HEK293 (cell line): Measurements from ENCODE around the gene SCUBE1.
"Not testable (repeated sequence)": the region's sequence is repeated elsewhere in the genome, so short reads cannot be mapped to it uniquely, and the experiment has no call there.

Experiments used
- CTCF ChIA-PET: fragments of 350-600 bp; formaldehyde crosslinking; extraction: SDS; loops from one replicate; lab custom pipeline; 2021; ENCODE audit warnings: antibody characterized with exemption; lab: Yijun Ruan, JAX
- POLR2A ChIA-PET: fragments of 300-600 bp; formaldehyde crosslinking; extraction: SDS; loops from one replicate; lab custom pipeline; 2020; ENCODE audit warnings: antibody characterized with exemption, inconsistent platforms; lab: Yijun Ruan, JAX
- H3K27ac ChIP-seq: fragments of 200-500 bp; sonication (Bioruptor generic); 2 replicates; pipeline ENCODE4 v1.5.1; 2014; ENCODE audit warnings: low read depth, low read length, control low read depth, inconsistent platforms; ENCODE audit errors: extremely low read depth
- H3K36me3 ChIP-seq, 2 experiments: fragments of 200-500 bp in 1 of 2; sonication (Bioruptor generic) in 1 of 2; 1 replicate in 1 of 2; 2 replicates in 1 of 2; pipeline ENCODE4 v1.5.1; 2014 to 2017; ENCODE audit warnings: inconsistent platforms in 2 of 2, low read length in 2 of 2; ENCODE audit not compliant: control insufficient read depth in 2 of 2, insufficient read depth in 1 of 2
- H3K4me1 ChIP-seq: fragments of 200-500 bp; sonication (Bioruptor generic); 2 replicates; pipeline ENCODE4 v1.5.1; 2014; ENCODE audit warnings: mild to moderate bottlenecking, low read length, inconsistent platforms; ENCODE audit not compliant: control insufficient read depth, insufficient read depth
- H3K4me3 ChIP-seq: 2 replicates; pipeline ENCODE4 v1.5.1; 2011; ENCODE audit warnings: low read depth, mild to moderate bottlenecking, control low read depth, low read length, moderate library complexity
- H3K9me3 ChIP-seq: fragments of 200-500 bp; sonication (Bioruptor generic); 2 replicates; pipeline ENCODE4 v1.5.1; 2014; ENCODE audit warnings: low read depth, low read length, inconsistent platforms; ENCODE audit not compliant: control insufficient read depth, insufficient read depth
- GFI1B ChIP-seq: fragments of 450-650 bp; formaldehyde crosslinking; IDR thresholded peaks from 2 replicates; pipeline ENCODE4 v1.5.1; 2016; ENCODE audit warnings: missing biosample characterization, missing genetic modification characterization
- IKZF3 ChIP-seq: fragments of 450-650 bp; IDR thresholded peaks from 2 replicates; pipeline ENCODE4 v1.5.0; 2018; ENCODE audit warnings: missing biosample characterization, mild to moderate bottlenecking, missing genetic modification characterization, moderate library complexity
- KLF8 ChIP-seq: fragments of 450-650 bp; formaldehyde crosslinking; IDR thresholded peaks from 2 replicates; pipeline ENCODE4 v1.5.1; 2016; ENCODE audit warnings: missing biosample characterization, missing genetic modification characterization
- PRDM10 ChIP-seq: fragments of 450-650 bp; formaldehyde crosslinking; IDR thresholded peaks from 2 replicates; pipeline ENCODE4 v1.5.1; 2016; ENCODE audit warnings: missing biosample characterization, missing genetic modification characterization
- SALL2 ChIP-seq: fragments of 450-650 bp; formaldehyde crosslinking; IDR thresholded peaks from 2 replicates; pipeline ENCODE4 v1.5.0; 2017; ENCODE audit warnings: missing biosample characterization, mild to moderate bottlenecking, missing genetic modification characterization, borderline replicate concordance
- ZBTB44 ChIP-seq: fragments of 450-650 bp; IDR thresholded peaks from 2 replicates; pipeline ENCODE4 v1.5.1; 2018; ENCODE audit warnings: missing biosample characterization, mild to moderate bottlenecking, missing genetic modification characterization
- ZBTB8A ChIP-seq: fragments of 450-650 bp; formaldehyde crosslinking; IDR thresholded peaks from 2 replicates; pipeline ENCODE4 v1.5.1; 2016; ENCODE audit warnings: missing biosample characterization, missing genetic modification characterization
- ZIC2 ChIP-seq: fragments of 450-650 bp; formaldehyde crosslinking; IDR thresholded peaks from 2 replicates; pipeline ENCODE4 v1.5.1; 2016; ENCODE audit warnings: missing biosample characterization, missing genetic modification characterization
- ZNF140 ChIP-seq: fragments of 450-650 bp; formaldehyde crosslinking; IDR thresholded peaks from 2 replicates; pipeline ENCODE4 v1.5.1; 2016; ENCODE audit warnings: missing biosample characterization, missing genetic modification characterization
- ZNF157 ChIP-seq: fragments of 450-650 bp; formaldehyde crosslinking; IDR thresholded peaks from 2 replicates; pipeline ENCODE4 v1.5.1; 2016; ENCODE audit warnings: missing biosample characterization, missing genetic modification characterization
- ZNF202 ChIP-seq: fragments of 450-650 bp; formaldehyde crosslinking; IDR thresholded peaks from 2 replicates; pipeline ENCODE4 v1.5.1; 2016; ENCODE audit warnings: missing biosample characterization, missing genetic modification characterization, borderline replicate concordance
- ZNF248 ChIP-seq: fragments of 450-650 bp; formaldehyde crosslinking; IDR thresholded peaks from 2 replicates; pipeline ENCODE4 v1.5.1; 2017; ENCODE audit warnings: missing biosample characterization, missing genetic modification characterization
- ZNF311 ChIP-seq: fragments of 450-650 bp; formaldehyde crosslinking; IDR thresholded peaks from 2 replicates; pipeline ENCODE4 v1.5.1; 2017; ENCODE audit warnings: missing biosample characterization, missing genetic modification characterization, borderline replicate concordance
- ZNF350 ChIP-seq: fragments of 450-650 bp; formaldehyde crosslinking; IDR thresholded peaks from 2 replicates; pipeline ENCODE4 v1.5.0; 2017; ENCODE audit warnings: missing biosample characterization, mild to moderate bottlenecking, missing genetic modification characterization
- ZNF423 ChIP-seq: fragments of 450-650 bp; formaldehyde crosslinking; IDR thresholded peaks from 2 replicates; pipeline ENCODE4 v1.5.1; 2016; ENCODE audit warnings: missing biosample characterization, missing genetic modification characterization
- ZNF510 ChIP-seq: fragments of 450-650 bp; formaldehyde crosslinking; IDR thresholded peaks from 2 replicates; pipeline ENCODE4 v1.5.1; 2018; ENCODE audit warnings: mild to moderate bottlenecking, missing genetic modification characterization, missing biosample characterization; ENCODE audit not compliant: insufficient replicate concordance
- ZNF530 ChIP-seq: fragments of 450-650 bp; formaldehyde crosslinking; IDR thresholded peaks from 2 replicates; pipeline ENCODE4 v1.5.1; 2016; ENCODE audit warnings: low read depth, missing biosample characterization, missing genetic modification characterization
- ZNF544 ChIP-seq: fragments of 450-650 bp; formaldehyde crosslinking; IDR thresholded peaks from 2 replicates; pipeline ENCODE4 v1.5.0; 2017; ENCODE audit warnings: missing biosample characterization, missing genetic modification characterization
- ZNF560 ChIP-seq: fragments of 450-650 bp; formaldehyde crosslinking; IDR thresholded peaks from 2 replicates; pipeline ENCODE4 v1.5.1; 2017; ENCODE audit warnings: missing biosample characterization, missing genetic modification characterization, borderline replicate concordance
- ZNF596 ChIP-seq: fragments of 450-650 bp; IDR thresholded peaks from 2 replicates; pipeline ENCODE4 v1.5.0; 2018; ENCODE audit warnings: missing biosample characterization, mild to moderate bottlenecking, missing genetic modification characterization, moderate library complexity
- ZNF658 ChIP-seq: fragments of 450-650 bp; formaldehyde crosslinking; IDR thresholded peaks from 2 replicates; pipeline ENCODE4; 2016; ENCODE audit warnings: missing biosample characterization, missing genetic modification characterization
- ZNF664 ChIP-seq: fragments of 450-650 bp; formaldehyde crosslinking; IDR thresholded peaks from 2 replicates; pipeline ENCODE4 v1.5.1; 2016; ENCODE audit warnings: missing biosample characterization, missing genetic modification characterization
- ZNF707 ChIP-seq: fragments of 450-650 bp; formaldehyde crosslinking; IDR thresholded peaks from 2 replicates; pipeline ENCODE4 v1.5.1; 2016; ENCODE audit warnings: missing biosample characterization, missing genetic modification characterization
- ZNF777 ChIP-seq: fragments of 450-650 bp; formaldehyde crosslinking; IDR thresholded peaks from 2 replicates; pipeline ENCODE4 v1.5.1; 2017; ENCODE audit warnings: missing biosample characterization, missing genetic modification characterization, borderline replicate concordance
- ZSCAN30 ChIP-seq: fragments of 450-650 bp; IDR thresholded peaks from 2 replicates; pipeline ENCODE4 v1.5.1; 2018; ENCODE audit warnings: missing biosample characterization, mild to moderate bottlenecking, missing genetic modification characterization, moderate library complexity

The SCUBE1 gene

GRCh38 chr22:43281394-43281793 lies 61.8 kb downstream of the SCUBE1 start:
- Histone ChIP-seq H3K4me1 (peaks cover 9% of the 10 kb centered on the region), H3K4me3 (no peak overlapping the region), H3K36me3 (no peaks in the 10 kb centered on the region), H3K27ac (no peak overlapping the region), H3K9me3 (no peaks in the 10 kb centered on the region)
- ChIA-PET CTCF (interaction anchor here (7.9 kb wide), 1 partner anchor 9 kb away, joined by 56 read pairs; no protein-coding TSS in a partner anchor), POLR2A (no interaction called here)
- TF ChIP-seq IKZF3 (tag by site-specific recombination) (no peak), ZBTB8A (tag by site-specific recombination) (no peak), ZNF248 (no peak), KLF8 (tag by site-specific recombination) (no peak), GFI1B (tag by site-specific recombination) (no peak), PRDM10 (tag by site-specific recombination) (no peak), ZNF560 (tag by site-specific recombination) (no peak), ZNF157 (tag by site-specific recombination) (no peak), ZNF530 (tag by site-specific recombination) (no peak), ZIC2 (no peak), ZBTB44 (tag by site-specific recombination) (no peak), ZNF664 (tag by site-specific recombination) (no peak)

GRCh38 chr22:43280523-43280886 lies 62.7 kb downstream of the SCUBE1 start:
- H3K4me3 ChIP-seq, H3K27ac ChIP-seq, POLR2A ChIA-PET, CTCF ChIA-PET, H3K9me3 ChIP-seq, H3K36me3 ChIP-seq: not testable (repeated sequence)
- H3K4me1 ChIP-seq, result peaks cover 13% of the 10 kb centered on the region

- POLR2A ChIA-PET, result interaction anchor here (0.6 kb wide), 1 partner anchor 180 kb away, joined by 3 read pairs; no protein-coding TSS in a partner anchor
- Histone ChIP-seq H3K36me3 (no peaks in the 10 kb centered on the region), H3K4me3 (no peak overlapping the region), H3K4me1 (peaks cover 13% of the 10 kb centered on the region), H3K27ac (no peak overlapping the region), H3K9me3 (no peaks in the 10 kb centered on the region)
- CTCF ChIA-PET, result interaction anchor here (2.6 to 11.3 kb wide), 2 partner anchors 65 to 105 kb away, joined by 12 to 318 read pairs; partner anchors contain the start of gene SCUBE1
- TF ChIP-seq ZNF544 (tag by site-specific recombination), result no peak
- TF ChIP-seq SALL2 (tag by site-specific recombination), result no peak
- TF ChIP-seq ZNF202 (tag by site-specific recombination), result no peak
- no peak for TF ChIP-seq ZNF707 (tag by site-specific recombination)
- TF ChIP-seq ZSCAN30 (tag by site-specific recombination), result no peak
- TF ChIP-seq ZNF596 (tag by site-specific recombination), result no peak
- no peak for TF ChIP-seq ZNF311
- no peak for TF ChIP-seq ZNF777 (tag by site-specific recombination)
- no peak for TF ChIP-seq ZNF423 (tag by site-specific recombination)
- no peak for TF ChIP-seq ZNF140 (tag by site-specific recombination)
- no peak for TF ChIP-seq ZNF350 (tag by site-specific recombination)
- no peak for TF ChIP-seq ZNF510 (tag by site-specific recombination)
- no peak for TF ChIP-seq ZNF560 (tag by site-specific recombination)
- no peak for TF ChIP-seq ZNF658 (tag by site-specific recombination)
Observed at GRCh38 chr22:43279867-43280522, 63.2 kb downstream of the SCUBE1 start.
